ENCODE measurements around the gene HNF1A.

The HNF1A gene

GRCh38 chr12:120980800-120981368 lies 2.5 kb downstream of the HNF1A start:
- no peak for DNase-seq (ENCODE audit: extremely low read depth, insufficient read length)
- TF ChIP-seq CTCF (IDR thresholded peaks at IDR 0.05; ENCODE audit: insufficient read depth, low read length, poor library complexity, severe bottlenecking) = no peak
- H3K27me3 ChIP-seq (replicated peaks; ENCODE audit: control insufficient read depth, insufficient read depth, low read length) = no peaks in the 10 kb centered on the region
- H3K36me3 ChIP-seq (ENCODE audit: control insufficient read depth, insufficient read depth, low read length) = no peaks in the 10 kb centered on the region
- H3K4me3 ChIP-seq (replicated peaks; ENCODE audit: low read depth, low read length) = no peak overlapping the region

GRCh38 chr12:120981407-120981941 lies 3.1 kb downstream of the HNF1A start:
- no peak for DNase-seq (ENCODE audit: extremely low read depth, insufficient read length)
- no peaks in the 10 kb centered on the region for H3K36me3 ChIP-seq (ENCODE audit: control insufficient read depth, insufficient read depth, low read length)
- TF ChIP-seq CTCF (IDR thresholded peaks at IDR 0.05; ENCODE audit: insufficient read depth, low read length, poor library complexity, severe bottlenecking) = no peak
- H3K27me3 ChIP-seq (replicated peaks; ENCODE audit: control insufficient read depth, insufficient read depth, low read length) = no peaks in the 10 kb centered on the region
- no peak overlapping the region for H3K4me3 ChIP-seq (replicated peaks; ENCODE audit: low read depth, low read length)

- no peak for DNase-seq (ENCODE audit: extremely low read depth, insufficient read length)
- no peak overlapping the region for H3K4me3 ChIP-seq (replicated peaks; ENCODE audit: low read depth, low read length)
- no peaks in the 10 kb centered on the region for H3K36me3 ChIP-seq (ENCODE audit: control insufficient read depth, insufficient read depth, low read length)
- TF ChIP-seq CTCF (IDR thresholded peaks at IDR 0.05; ENCODE audit: insufficient read depth, low read length, poor library complexity, severe bottlenecking) = no peak
- no peaks in the 10 kb centered on the region for H3K27me3 ChIP-seq (replicated peaks; ENCODE audit: control insufficient read depth, insufficient read depth, low read length)
These were observed 4.3 kb downstream of the HNF1A start for GRCh38 chr12:120982659-120983058.

- DNase-seq (ENCODE audit: extremely low read depth, insufficient read length) = no peak
- Histone ChIP-seq H3K36me3 (ENCODE audit: control insufficient read depth, insufficient read depth, low read length) (no peaks in the 10 kb centered on the region), H3K4me3 (replicated peaks; ENCODE audit: low read depth, low read length) (no peak overlapping the region), H3K27me3 (replicated peaks; ENCODE audit: control insufficient read depth, insufficient read depth, low read length) (no peaks in the 10 kb centered on the region)
- no peak for TF ChIP-seq CTCF (IDR thresholded peaks at IDR 0.05; ENCODE audit: insufficient read depth, low read length, poor library complexity, severe bottlenecking)
These were observed 5.4 kb downstream of the HNF1A start for GRCh38 chr12:120983759-120984158.

- H3K36me3 ChIP-seq (ENCODE audit: control insufficient read depth, insufficient read depth, low read length) = no peaks in the 10 kb centered on the region
- no peaks in the 10 kb centered on the region for H3K27me3 ChIP-seq (replicated peaks; ENCODE audit: control insufficient read depth, insufficient read depth, low read length)
- no peak for TF ChIP-seq CTCF (IDR thresholded peaks at IDR 0.05; ENCODE audit: insufficient read depth, low read length, poor library complexity, severe bottlenecking)
- no peak overlapping the region for H3K4me3 ChIP-seq (replicated peaks; ENCODE audit: low read depth, low read length)
- no peak for DNase-seq (ENCODE audit: extremely low read depth, insufficient read length)
These were observed 6.1 kb downstream of the HNF1A start for GRCh38 chr12:120984351-120984898.
